ENCODE results near the gene JARID2.

JARID2 gene

GRCh38 chr6:15555101-15556038 lies 309.5 kb downstream of the JARID2 start:
- DNase-seq, result no peak

- no peak for DNase-seq
These were observed 310.8 kb downstream of the JARID2 start for GRCh38 chr6:15556711-15557110.

- DNase-seq, result no peak
These were observed 311.3 kb downstream of the JARID2 start for GRCh38 chr6:15557174-15557573.

GRCh38 chr6:15560713-15561112 lies 314.8 kb downstream of the JARID2 start:
- no peak for DNase-seq

- no peak for DNase-seq
These were observed 315.8 kb downstream of the JARID2 start for GRCh38 chr6:15561447-15562199.

- DNase-seq, result no peak
These were observed 317.1 kb downstream of the JARID2 start for GRCh38 chr6:15562977-15563376.

- DNase-seq, result no peak
These were observed 323.4 kb downstream of the JARID2 start for GRCh38 chr6:15569035-15569995.

GRCh38 chr6:15570171-15570570 lies 324.3 kb downstream of the JARID2 start:
- no peak for DNase-seq
